Smooth muscle cell (in vitro differentiated cells): Measurements from ENCODE around the gene DPYSL3. TPM values are rescaled to one million over a fixed set of nuclear protein-coding genes. Genes with fewer than 3 reads are reported as not detected.

Experiments
- DNase-seq: peaks from one replicate; lab custom pipeline; 2025; ENCODE audit not compliant: unreplicated experiment; lab: John Stamatoyannopoulos, UW
- H2AFZ ChIP-seq: fragments of 200-600 bp; sonication (generic); 2 replicates; pipeline ENCODE4 v1.6.0; 2016; ENCODE audit warnings: antibody characterized with exemption, low read depth, mild to moderate bottlenecking
- H3F3A ChIP-seq: fragments of 200-600 bp; sonication (generic); 2 replicates; pipeline ENCODE4 v1.6.0; 2017; ENCODE audit warnings: antibody characterized with exemption, low read depth
- H3K27ac ChIP-seq: fragments of 200-600 bp; sonication (generic); 2 replicates; pipeline ENCODE4 v1.5.1; 2016; ENCODE audit warnings: low read depth, mild to moderate bottlenecking
- H3K27me3 ChIP-seq: fragments of 200-600 bp; sonication (generic); 2 replicates; pipeline ENCODE4 v1.6.1; 2016; ENCODE audit warnings: low read depth, mild to moderate bottlenecking
- H3K36me3 ChIP-seq: fragments of 200-600 bp; sonication (generic); 2 replicates; pipeline ENCODE4 v1.5.1; 2016; ENCODE audit warnings: low read depth
- H3K4me1 ChIP-seq: fragments of 200-600 bp; sonication (generic); 2 replicates; pipeline ENCODE4 v1.5.1; 2016; ENCODE audit warnings: low read depth
- H3K4me2 ChIP-seq: fragments of 200-600 bp; sonication (generic); 2 replicates; pipeline ENCODE4 v1.6.0; 2016; ENCODE audit warnings: mild to moderate bottlenecking
- H3K4me3 ChIP-seq: fragments of 200-600 bp; sonication (generic); 2 replicates; pipeline ENCODE4 v1.5.1; 2016; ENCODE audit warnings: mild to moderate bottlenecking
- H3K79me2 ChIP-seq: fragments of 200-600 bp; sonication (generic); 2 replicates; pipeline ENCODE4 v1.6.0; 2016; ENCODE audit warnings: low read depth, mild to moderate bottlenecking
- H3K9ac ChIP-seq: fragments of 200-600 bp; sonication (generic); 2 replicates; pipeline ENCODE4 v1.6.0; 2016; ENCODE audit warnings: low read depth
- H3K9me3 ChIP-seq: fragments of 200-600 bp; sonication (generic); replicated peaks from 2 replicates; pipeline ENCODE4 v1.5.1; 2016; ENCODE audit warnings: low read depth
- H4K20me1 ChIP-seq: fragments of 200-600 bp; sonication (generic); 2 replicates; pipeline ENCODE4 v1.6.0; 2016; ENCODE audit warnings: low read depth
- CTCF ChIP-seq: fragments of 200-600 bp; sonication (generic); IDR thresholded peaks from 2 replicates; pipeline ENCODE4 v1.5.1; 2017; ENCODE audit warnings: borderline replicate concordance, mild to moderate bottlenecking, antibody characterized with exemption; ENCODE audit not compliant: insufficient read depth, poor library complexity, severe bottlenecking
- WGBS: methylation state at CpG from one replicate; pipeline ENCODE4 v1.1.7; 2016; ENCODE audit warnings: low lambda C conversion rate; 5-methylcytosine and 5-hydroxymethylcytosine counted together
- polyA plus RNA-seq: library from polyadenylated mRNA; unstranded; fragments of >200 nt; fragmentation: Nextera tagmentation; extraction: Ambion mirVana; gene quantifications from 2 replicates; pipeline ENCODE4 v1.2.1, GENCODE V29; 2016
- total RNA-seq: library from RNA; depleted of rRNA; stranded (reverse); fragments of >200 nt; gene quantifications from 2 replicates; pipeline ENCODE4 v1.2.3, GENCODE V29; 2014

DPYSL3 gene
- total and polyA plus RNA-seq, 2 experiments from 2014 or later = 65.5 to 124 TPM

DNA sequence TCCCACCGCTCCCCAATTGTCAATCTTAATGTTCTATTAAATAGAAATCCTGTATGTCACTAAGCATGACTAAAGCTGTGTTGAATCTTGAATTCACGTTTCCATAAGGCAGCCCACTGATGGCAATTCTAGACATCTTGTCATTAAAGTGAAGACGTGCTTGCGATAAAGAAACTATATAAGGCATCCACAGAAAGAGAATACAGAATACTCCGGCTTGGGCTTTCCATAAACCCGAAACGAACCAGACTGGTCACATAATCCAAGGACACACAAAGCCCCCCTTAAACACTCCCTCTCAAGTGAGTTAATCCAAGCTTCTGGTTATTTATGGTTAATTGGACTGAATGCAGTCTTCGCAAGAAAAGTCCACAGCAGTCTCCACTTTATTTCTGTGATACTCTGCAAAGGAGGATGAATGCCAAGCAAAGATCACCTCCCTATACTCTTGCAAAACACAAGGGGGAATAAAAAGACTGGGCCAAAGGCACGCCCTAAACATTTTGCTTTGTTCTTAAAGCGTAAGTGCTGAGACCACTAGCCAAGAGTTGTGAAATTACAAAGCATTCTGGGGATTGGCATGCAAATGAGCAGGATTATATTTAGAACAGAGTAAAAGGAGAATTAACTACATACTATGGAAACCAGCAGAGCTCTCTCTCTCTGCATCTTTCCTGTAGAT, 54.7 kb downstream of the DPYSL3 start:
- no peak for DNase-seq
- Histone ChIP-seq H3K79me2 (peaks cover 44% of the 10 kb centered on the region), H3K4me1 (peaks cover 48% of the 10 kb centered on the region), H3K4me3 (peak overlapping the region; percentile 70), H2AFZ (peak overlapping the region; percentile 18), H3K9ac (no peak overlapping the region), H3K36me3 (no peaks in the 10 kb centered on the region), H3K9me3 (no peaks in the 10 kb centered on the region), H3K4me2 (peak overlapping the region; percentile 92), H3K27me3 (no peaks in the 10 kb centered on the region), H4K20me1 (peaks cover 5% of the 10 kb centered on the region), H3F3A (peaks cover 9% of the 10 kb centered on the region), H3K27ac (peak overlapping the region; percentile 71)
- 39% methylated on average over 10 of the region's 10 CpGs for WGBS
- TF ChIP-seq CTCF = no peak

DNA sequence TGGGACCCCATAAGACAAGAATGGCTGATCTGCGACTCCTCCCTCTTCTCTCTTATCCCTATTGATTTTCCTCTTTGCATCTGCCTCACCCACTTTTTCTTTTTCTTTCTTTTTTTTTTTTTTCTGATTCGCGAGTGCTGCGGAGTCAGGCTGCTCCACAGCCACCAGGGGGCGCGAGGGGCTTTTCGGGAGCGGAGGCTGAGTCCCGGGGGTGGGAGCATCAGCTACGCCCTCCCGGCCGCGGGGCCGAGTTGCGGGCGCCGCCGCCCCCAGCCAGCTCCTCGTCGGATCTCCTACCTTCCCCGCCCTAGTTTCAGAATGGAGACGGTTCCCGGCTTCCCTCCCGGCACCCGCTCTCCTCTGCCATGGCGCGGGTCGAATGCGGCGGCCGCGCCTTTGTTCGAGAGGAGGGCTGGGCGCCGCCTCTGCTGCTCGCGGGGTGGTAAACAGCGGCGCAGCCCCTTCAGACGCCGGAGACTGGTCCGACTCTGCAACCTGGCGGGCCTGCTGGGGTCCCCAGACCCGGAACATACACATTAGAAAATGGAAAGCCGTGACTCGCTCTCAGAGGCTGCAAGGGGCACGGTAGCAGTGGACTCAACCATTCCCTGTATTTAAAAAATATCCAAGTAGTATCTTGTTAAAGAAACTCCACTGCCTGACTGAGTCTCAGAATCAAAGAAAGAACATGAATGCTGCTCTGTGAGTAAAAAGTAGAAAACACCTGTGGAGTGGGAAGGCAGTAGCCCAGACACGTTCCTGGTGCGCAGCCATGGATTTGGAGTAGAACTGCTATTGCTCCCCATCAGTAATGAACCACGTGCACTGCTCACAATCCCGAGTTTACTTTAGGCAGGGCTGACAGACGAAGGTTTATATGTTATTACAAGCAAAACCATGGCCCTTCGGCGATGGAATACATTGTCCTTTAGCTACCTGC, 55.7 kb downstream of the DPYSL3 start:
- peak overlapping the region; percentile 71 for H3K27ac ChIP-seq

DNA sequence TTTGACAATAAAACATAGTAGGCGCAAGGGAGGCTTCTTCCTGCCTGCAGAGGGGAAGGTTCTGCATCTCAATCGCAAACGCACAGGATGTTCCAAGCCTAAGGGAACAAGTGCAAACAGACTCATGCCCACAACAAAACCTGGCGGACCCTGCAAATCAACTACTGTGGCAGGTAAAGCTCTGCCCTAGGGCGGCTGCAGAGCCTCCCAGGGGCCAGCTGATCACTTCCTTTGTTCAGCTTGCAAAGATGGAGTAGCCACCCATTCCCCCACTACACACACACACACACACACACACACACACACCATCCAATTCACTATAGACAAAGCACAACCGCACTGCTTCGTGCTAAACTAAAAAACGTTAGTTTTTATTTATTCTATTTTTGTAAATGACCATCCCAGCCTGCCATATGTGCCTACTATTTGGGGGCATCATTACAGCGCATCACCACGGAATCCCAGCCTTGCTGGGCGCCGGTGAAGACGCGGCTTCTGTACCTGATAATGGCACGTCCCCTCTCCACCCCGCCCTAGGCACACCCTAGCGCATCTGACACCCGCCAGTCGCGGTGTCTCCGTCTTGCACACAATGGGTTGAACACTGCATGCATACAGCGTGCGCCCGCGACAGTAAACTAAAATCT, 57.6 kb downstream of the DPYSL3 start:
- peak overlapping the region; percentile 73 for H3K9ac ChIP-seq
- TF ChIP-seq CTCF = no peak
- no peak for DNase-seq
- WGBS = 3% methylated on average over 25 of the region's 25 CpGs
- H3K27ac ChIP-seq = peak overlapping the region; percentile 35
- no peaks in the 10 kb centered on the region for H3K27me3 ChIP-seq
- H3K9me3 ChIP-seq = no peaks in the 10 kb centered on the region
- peaks cover 71% of the 10 kb centered on the region for H3K79me2 ChIP-seq
- peak overlapping the region; percentile 92 for H3K4me2 ChIP-seq
- peaks cover 61% of the 10 kb centered on the region for H3K4me1 ChIP-seq
- peaks cover 17% of the 10 kb centered on the region for H3F3A ChIP-seq
- H3K4me3 ChIP-seq = peak overlapping the region; percentile 70
- H3K36me3 ChIP-seq = no peaks in the 10 kb centered on the region
- no peak overlapping the region for H2AFZ ChIP-seq
- peaks cover 5% of the 10 kb centered on the region for H4K20me1 ChIP-seq

More for the DNA sequence above, 55.7 kb downstream of the DPYSL3 start:
- H3K9ac ChIP-seq = peak overlapping the region; percentile 73
- peak; percentile 61 for DNase-seq
- TF ChIP-seq CTCF = peak; percentile 98
- H3K4me1 ChIP-seq = peaks cover 50% of the 10 kb centered on the region
- H3K27me3 ChIP-seq = no peaks in the 10 kb centered on the region
- peaks cover 14% of the 10 kb centered on the region for H3F3A ChIP-seq
- H3K9me3 ChIP-seq = no peaks in the 10 kb centered on the region
- H4K20me1 ChIP-seq = peaks cover 5% of the 10 kb centered on the region
- H3K4me2 ChIP-seq = peak overlapping the region; percentile 92
- WGBS = 4% methylated on average over 48 of the region's 54 CpGs
- peaks cover 54% of the 10 kb centered on the region for H3K79me2 ChIP-seq
- peak overlapping the region; percentile 85 for H2AFZ ChIP-seq
- no peaks in the 10 kb centered on the region for H3K36me3 ChIP-seq
- peak overlapping the region; percentile 70 for H3K4me3 ChIP-seq
